ENCODE measurements around the gene MLYCD. TPM values are rescaled to one million over a fixed set of nuclear protein-coding genes. Genes with fewer than 3 reads are reported as not detected.

Gene MLYCD
- total RNA-seq, 1 donor from 2014 or later: 50.4 TPM

DNA sequence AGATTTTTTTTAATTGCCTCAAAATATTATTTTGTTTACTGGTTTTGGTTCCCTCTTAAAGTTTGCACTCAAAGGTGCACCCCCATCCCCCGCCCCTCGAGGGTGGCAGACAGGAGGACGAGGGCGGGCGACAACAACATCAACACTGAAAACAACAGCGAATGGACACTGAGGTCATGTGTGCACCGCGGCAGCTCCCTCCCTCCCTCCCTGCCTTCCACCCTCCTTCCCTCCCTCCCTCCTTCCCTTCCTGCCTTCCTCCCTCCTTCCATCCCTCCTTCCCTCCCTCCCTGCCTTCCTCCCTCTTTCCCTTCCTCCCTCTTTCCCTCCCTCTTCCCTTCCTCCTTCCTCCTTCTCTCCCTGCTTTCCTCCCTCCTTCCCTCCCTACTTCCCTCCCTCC lies 52.6 kb downstream of the MLYCD start:
- H3K36me3 ChIP-seq: no peaks in the 10 kb centered on the region
- peaks cover 39% of the 10 kb centered on the region for H3K4me1 ChIP-seq
- TF ChIP-seq, protein P1, sequence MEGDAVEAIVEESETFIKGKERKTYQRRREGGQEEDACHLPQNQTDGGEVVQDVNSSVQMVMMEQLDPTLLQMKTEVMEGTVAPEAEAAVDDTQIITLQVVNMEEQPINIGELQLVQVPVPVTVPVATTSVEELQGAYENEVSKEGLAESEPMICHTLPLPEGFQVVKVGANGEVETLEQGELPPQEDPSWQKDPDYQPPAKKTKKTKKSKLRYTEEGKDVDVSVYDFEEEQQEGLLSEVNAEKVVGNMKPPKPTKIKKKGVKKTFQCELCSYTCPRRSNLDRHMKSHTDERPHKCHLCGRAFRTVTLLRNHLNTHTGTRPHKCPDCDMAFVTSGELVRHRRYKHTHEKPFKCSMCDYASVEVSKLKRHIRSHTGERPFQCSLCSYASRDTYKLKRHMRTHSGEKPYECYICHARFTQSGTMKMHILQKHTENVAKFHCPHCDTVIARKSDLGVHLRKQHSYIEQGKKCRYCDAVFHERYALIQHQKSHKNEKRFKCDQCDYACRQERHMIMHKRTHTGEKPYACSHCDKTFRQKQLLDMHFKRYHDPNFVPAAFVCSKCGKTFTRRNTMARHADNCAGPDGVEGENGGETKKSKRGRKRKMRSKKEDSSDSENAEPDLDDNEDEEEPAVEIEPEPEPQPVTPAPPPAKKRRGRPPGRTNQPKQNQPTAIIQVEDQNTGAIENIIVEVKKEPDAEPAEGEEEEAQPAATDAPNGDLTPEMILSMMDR (IDR thresholded peaks at IDR 0.05; ENCODE audit: borderline replicate concordance): no peak
- no peak overlapping the region for H3K4me3 ChIP-seq
- no peaks in the 10 kb centered on the region for H3K9me3 ChIP-seq (replicated peaks)
- H3K27me3 ChIP-seq (ENCODE audit: low read depth): no peaks in the 10 kb centered on the region
- intact Hi-C loops (cut with micrococcal nuclease): loop anchor here (10.0 kb wide), 1 partner anchor 233 kb away; the partner anchor contains the start of gene TAF1C
- H3K27ac ChIP-seq (replicated peaks): no peak overlapping the region
- DNase-seq: no peak

DNA sequence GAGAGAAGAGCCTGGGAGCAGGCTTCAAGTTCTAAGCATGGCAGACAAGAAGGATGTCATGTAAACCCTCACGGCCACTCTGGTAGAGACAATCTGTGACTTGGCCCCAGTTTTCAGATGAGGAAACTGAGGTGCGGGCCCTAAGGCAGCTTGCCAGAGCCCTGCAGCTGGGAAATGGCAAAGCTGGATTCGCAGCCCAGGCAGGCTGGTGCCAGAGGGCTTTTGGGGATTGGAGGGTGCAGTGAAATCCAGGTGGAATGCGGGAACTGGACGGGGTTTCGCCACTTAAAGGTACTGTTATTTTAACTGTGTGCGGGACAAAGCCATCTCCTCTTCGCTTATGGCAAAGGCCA lies 53.6 kb downstream of the MLYCD start:
- TF ChIP-seq, protein P1 (IDR thresholded peaks at IDR 0.05; ENCODE audit: borderline replicate concordance): no peak
- peak overlapping the region; percentile 99 for H3K27ac ChIP-seq (replicated peaks)
- no peak for DNase-seq
- no peaks in the 10 kb centered on the region for H3K27me3 ChIP-seq (ENCODE audit: low read depth)
- no peaks in the 10 kb centered on the region for H3K36me3 ChIP-seq
- H3K4me3 ChIP-seq: peak overlapping the region; percentile 83
- no peaks in the 10 kb centered on the region for H3K9me3 ChIP-seq (replicated peaks)
- H3K4me1 ChIP-seq: peaks cover 39% of the 10 kb centered on the region
- intact Hi-C loops (cut with micrococcal nuclease): loop anchor here (10.0 kb wide), 1 partner anchor 232 kb away; the partner anchor contains the start of gene TAF1C

DNA sequence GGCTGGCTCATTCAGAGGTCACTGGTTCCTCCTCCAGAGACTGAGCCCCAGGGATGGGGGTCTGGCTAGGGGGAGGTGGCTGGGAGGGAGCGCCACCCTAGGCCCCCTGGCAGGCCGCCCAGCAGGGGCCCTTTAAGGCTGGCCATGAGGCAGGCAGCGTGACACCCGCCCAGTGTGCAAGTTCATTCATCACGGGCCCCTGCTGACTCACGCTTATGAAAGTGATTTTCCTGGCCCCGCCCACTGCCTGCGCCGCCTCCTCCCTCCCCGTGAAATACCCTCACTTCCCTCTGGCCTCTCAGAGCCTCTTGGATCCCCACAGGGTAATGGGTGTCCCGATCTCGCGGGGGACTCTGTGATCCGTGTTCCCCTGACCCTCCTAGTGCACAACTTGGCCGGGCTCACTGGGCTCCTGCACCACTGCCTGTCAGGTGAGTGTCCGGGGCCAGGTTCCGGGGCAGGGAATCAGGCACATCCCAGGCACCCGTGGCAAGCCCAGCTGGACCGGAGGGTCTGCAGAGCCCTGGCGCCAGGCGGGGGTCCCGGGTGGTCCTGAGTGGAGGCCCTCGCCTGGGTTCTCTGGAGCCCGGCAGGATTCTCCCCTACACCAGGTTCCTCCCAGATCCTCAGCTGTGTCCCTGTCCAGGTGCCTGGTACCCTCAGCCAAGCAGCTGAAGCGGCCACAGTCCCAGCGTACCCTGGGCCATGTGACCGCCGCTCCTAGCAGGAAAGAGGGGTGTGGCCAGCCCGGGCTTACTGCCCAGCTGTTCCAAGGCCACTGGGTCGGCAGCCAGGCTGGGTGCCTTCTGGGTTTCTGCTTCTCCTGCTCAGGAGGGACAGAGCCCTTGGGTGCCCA lies 54.3 kb downstream of the MLYCD start, which contains the start of gene OSGIN1:
Gene OSGIN1 (plus strand): TSS at position 301 of the 856 bp plus-strand sequence. CDS start 4,432 bp downstream, outside the sequence.
- H3K27me3 ChIP-seq (ENCODE audit: low read depth): no peaks in the 10 kb centered on the region
- intact Hi-C loops (cut with micrococcal nuclease): loop anchor here (10.0 kb wide), 1 partner anchor 232 kb away; the partner anchor contains the start of gene TAF1C
- TF ChIP-seq, protein P1 (IDR thresholded peaks at IDR 0.05; ENCODE audit: borderline replicate concordance): no peak
- no peaks in the 10 kb centered on the region for H3K9me3 ChIP-seq (replicated peaks)
- peaks cover 39% of the 10 kb centered on the region for H3K4me1 ChIP-seq
- no peaks in the 10 kb centered on the region for H3K36me3 ChIP-seq
- peak within 1 kb of the TSS; percentile 99 for H3K27ac ChIP-seq (replicated peaks)
- peak; percentile 94 for DNase-seq
- H3K4me3 ChIP-seq: peak within 1 kb of the TSS; percentile 83

DNA sequence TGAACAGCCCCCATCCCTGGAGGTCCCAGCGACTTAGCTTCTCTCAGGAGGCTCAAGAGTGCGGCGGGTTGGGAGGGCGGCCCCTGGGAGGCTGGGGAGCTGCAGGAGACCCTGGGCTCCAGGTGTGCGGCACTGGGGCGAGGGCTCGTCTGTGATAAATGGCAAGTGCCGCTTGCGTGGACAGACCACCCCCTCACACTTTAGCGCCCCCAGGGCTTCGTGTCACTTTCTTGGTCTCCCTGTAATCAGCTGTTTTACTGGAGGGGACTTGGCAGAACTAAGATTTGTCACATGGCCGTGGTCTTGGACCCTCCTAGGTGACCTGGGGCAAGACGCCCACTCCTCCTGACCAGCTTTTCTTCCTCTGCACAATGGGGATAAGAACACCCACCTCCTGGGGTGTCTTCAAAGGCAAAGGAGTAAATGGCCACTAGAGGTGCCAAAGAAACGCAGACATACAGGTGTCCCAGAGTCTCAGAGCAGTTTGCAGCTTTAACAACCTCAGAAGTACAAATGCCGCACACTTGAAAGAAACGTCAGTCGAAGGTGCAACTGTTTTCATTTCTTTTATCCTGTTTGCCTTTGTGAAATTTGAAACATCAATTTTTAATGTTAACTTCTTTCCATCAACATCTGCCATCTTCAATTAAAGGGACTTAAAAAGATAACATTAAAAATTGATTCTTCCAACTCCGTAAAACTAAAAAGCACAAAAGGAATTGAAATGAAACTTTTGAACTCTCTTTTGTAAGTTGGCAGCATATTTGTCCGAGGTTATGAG lies 55.1 kb downstream of the MLYCD start:
- H3K4me3 ChIP-seq: peak overlapping the region; percentile 83
- H3K27ac ChIP-seq (replicated peaks): peak overlapping the region; percentile 99
- peaks cover 47% of the 10 kb centered on the region for H3K4me1 ChIP-seq
- H3K9me3 ChIP-seq (replicated peaks): no peaks in the 10 kb centered on the region
- H3K27me3 ChIP-seq (ENCODE audit: low read depth): no peaks in the 10 kb centered on the region
- TF ChIP-seq, protein P1 (IDR thresholded peaks at IDR 0.05; ENCODE audit: borderline replicate concordance): peak; percentile 46
- no peak for DNase-seq
- intact Hi-C loops (cut with micrococcal nuclease): loop anchor here (10.0 kb wide), 1 partner anchor 231 kb away; the partner anchor contains the start of gene TAF1C
- no peaks in the 10 kb centered on the region for H3K36me3 ChIP-seq

DNA sequence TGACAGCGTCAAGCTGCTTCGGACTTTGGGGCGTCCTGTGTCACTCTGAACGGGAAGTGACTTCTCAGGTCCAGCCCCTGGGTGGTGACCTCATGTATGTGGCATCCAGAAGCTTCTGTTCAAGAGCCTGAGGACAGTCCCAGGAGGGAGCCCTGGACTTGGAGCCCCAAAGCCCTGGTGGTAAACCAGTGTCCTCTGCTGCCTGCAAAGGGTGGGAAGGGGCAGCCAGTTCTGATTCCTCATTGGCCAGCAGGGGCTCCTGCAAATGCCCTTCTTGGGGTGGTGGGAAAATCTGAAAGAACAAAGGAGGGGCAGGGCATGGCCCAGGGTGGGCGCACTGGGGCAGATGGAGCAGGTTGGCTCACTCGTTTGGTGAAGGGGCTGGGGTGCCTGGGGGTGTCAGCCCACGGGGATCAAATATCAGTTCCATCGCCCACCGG lies 55.7 kb downstream of the MLYCD start:
- Histone ChIP-seq H3K4me1 (peaks cover 53% of the 10 kb centered on the region), H3K4me3 (peak overlapping the region; percentile 83), H3K27ac (replicated peaks) (peak overlapping the region; percentile 99), H3K36me3 (peaks cover 5% of the 10 kb centered on the region), H3K9me3 (replicated peaks) (no peaks in the 10 kb centered on the region), H3K27me3 (ENCODE audit: low read depth) (no peaks in the 10 kb centered on the region)
- TF ChIP-seq, protein P1 (IDR thresholded peaks at IDR 0.05; ENCODE audit: borderline replicate concordance): no peak
- DNase-seq: peak; percentile 41
- intact Hi-C loops (cut with micrococcal nuclease): loop anchor here (10.0 kb wide), 1 partner anchor 230 kb away; the partner anchor contains the start of gene TAF1C
